Measurements from ENCODE around the gene MAP3K10.

GRCh38 chr19:40225440-40226305 lies 34.4 kb downstream of the MAP3K10 start:
- no peak for TF ChIP-seq CTCF (IDR thresholded peaks at IDR 0.05; ENCODE audit: poor library complexity, severe bottlenecking)
- no peak for TF ChIP-seq POLR2AphosphoS5 (IDR thresholded peaks at IDR 0.05)
- TF ChIP-seq EP300 (conservative IDR thresholded peaks at IDR 0.05; ENCODE audit: poor library complexity, severe bottlenecking): no peak

Data from neural cell (in vitro differentiated cells).